ENCODE measurements around the gene F2RL3.

Gene F2RL3

GRCh38 chr19:16887353-16888265 lies 1.2 kb upstream of the F2RL3 start:
- TF ChIP-seq CTCF (IDR thresholded peaks at IDR 0.05; ENCODE audit: low read depth, low read length): no peak
- no peak for DNase-seq (ENCODE audit: low read depth, low spot score)
- in situ Hi-C loops (cut with HindIII; ENCODE audit: low sequenced_read_pairs): no loop called here
- H3K4me3 ChIP-seq (ENCODE audit: low read depth, low read length): no peak overlapping the region

GRCh38 chr19:16889366-16889882 lies 625 bp downstream of the F2RL3 start:
- in situ Hi-C loops (cut with HindIII; ENCODE audit: low sequenced_read_pairs): no loop called here
- no peak overlapping the region for H3K4me3 ChIP-seq (ENCODE audit: low read depth, low read length)
- no peak for DNase-seq (ENCODE audit: low read depth, low spot score)
- no peak for TF ChIP-seq CTCF (IDR thresholded peaks at IDR 0.05; ENCODE audit: low read depth, low read length)

- no peak for TF ChIP-seq CTCF (IDR thresholded peaks at IDR 0.05; ENCODE audit: low read depth, low read length)
- DNase-seq (ENCODE audit: low read depth, low spot score): no peak
- H3K4me3 ChIP-seq (ENCODE audit: low read depth, low read length): no peak overlapping the region
- in situ Hi-C loops (cut with HindIII; ENCODE audit: low sequenced_read_pairs): no loop called here
Measured at GRCh38 chr19:16889883-16890460, 1.2 kb downstream of the F2RL3 start.

- H3K4me3 ChIP-seq (ENCODE audit: low read depth, low read length): no peak overlapping the region
- in situ Hi-C loops (cut with HindIII; ENCODE audit: low sequenced_read_pairs): no loop called here
- DNase-seq (ENCODE audit: low read depth, low spot score): no peak
- TF ChIP-seq CTCF (IDR thresholded peaks at IDR 0.05; ENCODE audit: low read depth, low read length): no peak
Measured at GRCh38 chr19:16890461-16891184, 1.8 kb downstream of the F2RL3 start.

- TF ChIP-seq CTCF (IDR thresholded peaks at IDR 0.05; ENCODE audit: low read depth, low read length): no peak
- in situ Hi-C loops (cut with HindIII; ENCODE audit: low sequenced_read_pairs): no loop called here
- no peak for DNase-seq (ENCODE audit: low read depth, low spot score)
- H3K4me3 ChIP-seq (ENCODE audit: low read depth, low read length): no peak overlapping the region
Measured at GRCh38 chr19:16891696-16892382, 3.0 kb downstream of the F2RL3 start.

GRCh38 chr19:16892436-16892835 lies 3.6 kb downstream of the F2RL3 start:
- no peak for TF ChIP-seq CTCF (IDR thresholded peaks at IDR 0.05; ENCODE audit: low read depth, low read length)

More at GRCh38 chr19:16892436-16892835, 3.6 kb downstream of the F2RL3 start:
- no peak for DNase-seq (ENCODE audit: low read depth, low spot score)
- no peak overlapping the region for H3K4me3 ChIP-seq (ENCODE audit: low read depth, low read length)
- in situ Hi-C loops (cut with HindIII; ENCODE audit: low sequenced_read_pairs): no loop called here
